Panc1 (cell line): ENCODE results near the gene GCHFR.

ENCODE experiments used
- CTCF ChIP-seq: fragments of 450-650 bp; IDR thresholded peaks from 2 replicates; pipeline ENCODE4 v1.5.1; 2017; ENCODE audit warnings: mild to moderate bottlenecking
- REST ChIP-seq, 2 experiments: IDR thresholded peaks; 2 replicates each; pipeline ENCODE4 v1.6.1; 2011 to 2012; ENCODE audit warnings: low read depth in 2 of 2, control low read depth in 1 of 2, low read length in 1 of 2, mild to moderate bottlenecking in 1 of 2, moderate library complexity in 1 of 2; ENCODE audit not compliant: insufficient read depth in 1 of 2
- TCF7L2 ChIP-seq: IDR thresholded peaks from 2 replicates; pipeline ENCODE4 v1.6.1; 2011; ENCODE audit warnings: mild to moderate bottlenecking, low read depth, low read length, inconsistent platforms

GRCh38 chr15:40723919-40724318, 39.9 kb upstream of the GCHFR start:
- TF ChIP-seq CTCF (no peak), REST (IDR thresholded peaks at IDR 0.05; ENCODE audit: insufficient read depth in 1 of 2, low read depth in 2 of 2, low read length in 1 of 2) (no peak), TCF7L2 (no peak)
